ENCODE measurements around the gene DGKD.

DGKD gene

DNA sequence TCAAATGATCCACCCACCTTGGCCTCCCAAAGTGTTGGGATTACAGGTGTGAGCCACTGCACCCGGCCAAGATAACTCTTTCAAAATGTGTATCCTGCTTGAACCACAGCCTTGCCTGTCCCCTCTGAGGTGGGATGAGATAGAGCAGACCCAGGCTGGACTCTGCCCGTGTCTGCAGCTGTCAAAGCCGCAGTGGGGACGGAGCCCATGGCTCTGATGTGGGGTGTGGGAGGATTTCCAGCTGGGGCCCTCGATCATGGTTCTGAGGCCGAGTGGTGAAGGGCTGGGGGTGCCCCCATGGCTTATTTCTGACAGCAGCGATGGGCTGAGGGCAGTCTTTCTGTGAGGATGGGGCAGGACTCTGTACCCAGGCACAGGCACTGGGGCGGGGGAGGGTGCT is 104.5 kb downstream of the DGKD start:
- TF ChIP-seq SIN3A (IDR thresholded peaks at IDR 0.05; ENCODE audit: borderline replicate concordance, insufficient read depth, low read length) (no peak), FOXP2 (optimal IDR thresholded peaks at IDR 0.05; ENCODE audit: borderline replicate concordance, extremely low read depth, extremely low read length, insufficient read depth) (no peak), POLR2AphosphoS5 (IDR thresholded peaks at IDR 0.05; ENCODE audit: low read depth, low read length) (no peak), TAF1 (IDR thresholded peaks at IDR 0.05; ENCODE audit: borderline replicate concordance, insufficient read depth, low read length) (no peak)
- TF ChIP-seq, protein P1, sequence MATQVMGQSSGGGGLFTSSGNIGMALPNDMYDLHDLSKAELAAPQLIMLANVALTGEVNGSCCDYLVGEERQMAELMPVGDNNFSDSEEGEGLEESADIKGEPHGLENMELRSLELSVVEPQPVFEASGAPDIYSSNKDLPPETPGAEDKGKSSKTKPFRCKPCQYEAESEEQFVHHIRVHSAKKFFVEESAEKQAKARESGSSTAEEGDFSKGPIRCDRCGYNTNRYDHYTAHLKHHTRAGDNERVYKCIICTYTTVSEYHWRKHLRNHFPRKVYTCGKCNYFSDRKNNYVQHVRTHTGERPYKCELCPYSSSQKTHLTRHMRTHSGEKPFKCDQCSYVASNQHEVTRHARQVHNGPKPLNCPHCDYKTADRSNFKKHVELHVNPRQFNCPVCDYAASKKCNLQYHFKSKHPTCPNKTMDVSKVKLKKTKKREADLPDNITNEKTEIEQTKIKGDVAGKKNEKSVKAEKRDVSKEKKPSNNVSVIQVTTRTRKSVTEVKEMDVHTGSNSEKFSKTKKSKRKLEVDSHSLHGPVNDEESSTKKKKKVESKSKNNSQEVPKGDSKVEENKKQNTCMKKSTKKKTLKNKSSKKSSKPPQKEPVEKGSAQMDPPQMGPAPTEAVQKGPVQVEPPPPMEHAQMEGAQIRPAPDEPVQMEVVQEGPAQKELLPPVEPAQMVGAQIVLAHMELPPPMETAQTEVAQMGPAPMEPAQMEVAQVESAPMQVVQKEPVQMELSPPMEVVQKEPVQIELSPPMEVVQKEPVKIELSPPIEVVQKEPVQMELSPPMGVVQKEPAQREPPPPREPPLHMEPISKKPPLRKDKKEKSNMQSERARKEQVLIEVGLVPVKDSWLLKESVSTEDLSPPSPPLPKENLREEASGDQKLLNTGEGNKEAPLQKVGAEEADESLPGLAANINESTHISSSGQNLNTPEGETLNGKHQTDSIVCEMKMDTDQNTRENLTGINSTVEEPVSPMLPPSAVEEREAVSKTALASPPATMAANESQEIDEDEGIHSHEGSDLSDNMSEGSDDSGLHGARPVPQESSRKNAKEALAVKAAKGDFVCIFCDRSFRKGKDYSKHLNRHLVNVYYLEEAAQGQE (IDR thresholded peaks at IDR 0.05; ENCODE audit: insufficient read depth in 1 of 2, low read depth in 2 of 2, low read length in 2 of 2) = no peak

DNA sequence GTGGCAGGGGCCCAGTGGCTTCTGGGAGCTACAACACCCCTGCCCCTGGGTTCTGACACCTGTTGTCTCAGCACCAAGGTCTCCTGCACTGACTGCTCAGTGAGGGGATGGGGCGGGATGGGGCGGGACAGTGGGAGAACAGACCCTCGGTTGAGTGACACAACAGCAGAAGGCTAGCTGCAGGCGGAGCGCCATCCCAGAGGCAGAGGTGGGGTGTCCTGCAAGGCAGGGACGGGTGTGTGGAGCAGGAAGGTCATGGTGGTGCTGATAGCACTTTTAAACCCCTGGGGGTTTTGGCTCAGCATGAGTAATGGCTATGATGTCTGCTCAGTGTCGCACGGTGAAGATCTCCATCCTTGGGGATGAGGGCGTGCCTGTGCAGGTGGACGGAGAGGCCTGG is 105.1 kb downstream of the DGKD start:
- TF ChIP-seq, protein P1 (IDR thresholded peaks at IDR 0.05; ENCODE audit: insufficient read depth in 1 of 2, low read depth in 2 of 2, low read length in 2 of 2) = no peak
- no peak for TF ChIP-seq FOXP2 (optimal IDR thresholded peaks at IDR 0.05; ENCODE audit: borderline replicate concordance, extremely low read depth, extremely low read length, insufficient read depth)
- TF ChIP-seq SIN3A (IDR thresholded peaks at IDR 0.05; ENCODE audit: borderline replicate concordance, insufficient read depth, low read length) = no peak

DNA sequence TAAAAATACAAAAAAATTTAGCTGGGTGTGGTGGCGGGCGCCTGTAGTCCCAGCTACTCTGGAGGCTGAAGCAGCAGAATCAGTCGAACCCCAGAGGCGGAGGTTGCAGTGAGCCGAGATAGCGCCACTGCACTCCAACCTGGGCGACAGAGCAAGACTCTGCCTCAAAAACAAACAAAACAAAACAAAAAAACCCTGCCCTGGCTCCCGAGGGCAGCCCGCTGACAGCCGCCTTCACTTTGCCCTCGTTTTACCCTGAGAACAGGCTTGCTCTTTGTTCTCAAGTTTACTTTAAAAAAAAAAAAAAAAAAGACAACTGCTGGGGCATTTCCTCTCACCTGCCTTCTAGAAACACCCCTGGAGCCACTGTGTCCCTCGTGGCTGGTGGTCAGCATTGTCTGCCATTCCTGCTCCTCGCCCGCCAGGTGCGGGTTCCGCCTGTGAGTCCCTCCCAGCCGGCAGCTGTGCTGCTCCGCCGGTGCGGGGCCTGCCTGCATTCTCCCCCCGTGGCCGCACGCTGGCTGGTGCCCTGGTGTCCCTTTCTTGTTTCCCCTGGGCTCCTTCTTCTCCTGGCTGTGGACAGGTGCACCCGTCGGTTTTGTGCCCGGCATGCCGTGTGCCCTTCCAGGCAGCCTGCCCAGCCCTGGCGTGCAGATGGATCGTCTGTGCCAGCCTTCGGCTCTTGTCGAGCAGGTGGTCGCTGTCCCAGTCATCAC is 106.6 kb downstream of the DGKD start:
- TF ChIP-seq, protein P1 (IDR thresholded peaks at IDR 0.05; ENCODE audit: insufficient read depth in 1 of 2, low read depth in 2 of 2, low read length in 2 of 2) = no peak
- TF ChIP-seq POLR2AphosphoS5 (IDR thresholded peaks at IDR 0.05; ENCODE audit: low read depth, low read length) = no peak
- no peak for TF ChIP-seq TAF1 (IDR thresholded peaks at IDR 0.05; ENCODE audit: borderline replicate concordance, insufficient read depth, low read length)
- TF ChIP-seq SIN3A (IDR thresholded peaks at IDR 0.05; ENCODE audit: borderline replicate concordance, insufficient read depth, low read length) = no peak
- no peak for TF ChIP-seq FOXP2 (optimal IDR thresholded peaks at IDR 0.05; ENCODE audit: borderline replicate concordance, extremely low read depth, extremely low read length, insufficient read depth)

DNA sequence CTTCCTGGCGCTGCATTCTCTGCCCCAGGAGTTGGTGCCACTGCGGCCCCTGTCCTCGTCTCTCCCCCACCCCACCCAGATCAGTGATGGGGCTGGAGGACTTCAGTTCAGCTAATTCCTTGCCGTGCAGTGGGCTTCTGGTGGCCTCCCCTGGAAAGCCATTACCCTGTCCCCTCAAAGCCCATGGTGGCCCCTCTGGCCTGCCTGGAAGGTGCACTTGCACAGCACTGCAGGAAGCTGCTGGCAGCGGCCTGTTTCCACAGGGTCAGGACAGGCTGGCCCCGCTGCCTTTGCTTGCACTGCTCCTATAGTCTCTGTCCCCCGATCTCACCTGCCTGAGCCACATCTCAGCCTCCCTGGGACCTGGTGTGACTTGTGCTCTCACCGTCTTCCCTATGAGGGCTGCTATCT is 107.2 kb downstream of the DGKD start:
- TF ChIP-seq TAF1 (IDR thresholded peaks at IDR 0.05; ENCODE audit: borderline replicate concordance, insufficient read depth, low read length) = no peak
- TF ChIP-seq POLR2AphosphoS5 (IDR thresholded peaks at IDR 0.05; ENCODE audit: low read depth, low read length) = no peak
- TF ChIP-seq SIN3A (IDR thresholded peaks at IDR 0.05; ENCODE audit: borderline replicate concordance, insufficient read depth, low read length) = no peak
- TF ChIP-seq FOXP2 (optimal IDR thresholded peaks at IDR 0.05; ENCODE audit: borderline replicate concordance, extremely low read depth, extremely low read length, insufficient read depth) = no peak
- TF ChIP-seq, protein P1 (IDR thresholded peaks at IDR 0.05; ENCODE audit: insufficient read depth in 1 of 2, low read depth in 2 of 2, low read length in 2 of 2) = no peak
